MM.1S (cell line): Measurements from ENCODE around the gene NDOR1.

Source experiments
- DNase-seq: peaks from one replicate; pipeline ENCODE4 v3.0.0-alpha.2; 2015
- H2AFZ ChIP-seq: fragments of 300-600 bp; sonication (generic); 2 replicates; pipeline ENCODE4 v1.6.0; 2016; ENCODE audit warnings: antibody characterized with exemption, low read length
- H3F3A ChIP-seq: fragments of 300-600 bp; sonication (generic); 2 replicates; pipeline ENCODE4 v1.6.1; 2016; ENCODE audit warnings: mild to moderate bottlenecking, antibody characterized with exemption, low read length, moderate library complexity, mixed read lengths; ENCODE audit not compliant: insufficient read depth
- H3K27ac ChIP-seq: fragments of 300-600 bp; sonication (generic); 2 replicates; pipeline ENCODE4 v1.5.1; 2016; ENCODE audit warnings: mild to moderate bottlenecking, low read length
- H3K27me3 ChIP-seq: fragments of 300-600 bp; sonication (generic); replicated peaks from 2 replicates; pipeline ENCODE4 v1.6.0; 2016; ENCODE audit warnings: low read length; ENCODE audit not compliant: insufficient read depth
- H3K36me3 ChIP-seq: fragments of 300-600 bp; sonication (generic); replicated peaks from 2 replicates; pipeline ENCODE4 v1.6.1; 2016; ENCODE audit warnings: mild to moderate bottlenecking, low read length, mixed read lengths; ENCODE audit not compliant: insufficient read depth
- H3K4me1 ChIP-seq: fragments of 300-600 bp; sonication (generic); 2 replicates; pipeline ENCODE4 v1.6.1; 2016; ENCODE audit warnings: low read length, mixed read lengths
- H3K4me2 ChIP-seq: fragments of 300-600 bp; sonication (generic); 2 replicates; pipeline ENCODE4 v1.6.0; 2016; ENCODE audit warnings: low read depth, low read length
- H3K4me3 ChIP-seq: fragments of 300-600 bp; sonication (generic); 2 replicates; pipeline ENCODE4 v1.5.1; 2016; ENCODE audit warnings: low read length, mixed read lengths
- H3K79me2 ChIP-seq: fragments of 300-600 bp; sonication (generic); 2 replicates; pipeline ENCODE4 v1.6.1; 2016; ENCODE audit warnings: mixed run types, low read length, mixed read lengths
- H3K9ac ChIP-seq: fragments of 300-600 bp; sonication (generic); 2 replicates; pipeline ENCODE4 v1.6.1; 2016; ENCODE audit warnings: low read length, mixed read lengths
- H3K9me2 ChIP-seq: fragments of 300-600 bp; sonication (generic); replicated peaks from 2 replicates; pipeline ENCODE4 v1.6.1; 2016; ENCODE audit warnings: mild to moderate bottlenecking, low read length, mixed read lengths; ENCODE audit not compliant: insufficient read depth
- H3K9me3 ChIP-seq: fragments of 300-600 bp; sonication (generic); replicated peaks from 2 replicates; pipeline ENCODE4 v1.6.1; 2016; ENCODE audit warnings: mild to moderate bottlenecking, low read length, mixed read lengths; ENCODE audit not compliant: insufficient read depth
- H4K20me1 ChIP-seq: fragments of 300-600 bp; sonication (generic); 2 replicates; pipeline ENCODE4 v1.6.1; 2016; ENCODE audit warnings: mild to moderate bottlenecking, low read length, moderate library complexity, mixed read lengths; ENCODE audit not compliant: insufficient read depth
- CTCF ChIP-seq: fragments of 300-600 bp; sonication (generic); IDR thresholded peaks from 2 replicates; pipeline ENCODE4 v1.5.1; 2016; ENCODE audit warnings: antibody characterized with exemption, low read length, mixed read lengths
- EZH2 ChIP-seq: fragments of 300-600 bp; sonication (generic); optimal IDR thresholded peaks from 2 replicates; pipeline ENCODE3; 2017; ENCODE audit warnings: low read depth, mild to moderate bottlenecking, antibody characterized with exemption, low read length, mixed read lengths
- EZH2phosphoT487 ChIP-seq: fragments of 300-600 bp; sonication (generic); IDR thresholded peaks from 2 replicates; pipeline ENCODE4 v1.6.1; 2018; ENCODE audit warnings: antibody characterized with exemption, low read length

Gene NDOR1

GRCh38 chr9:137218212-137218753 lies 12.8 kb downstream of the NDOR1 start:
- Histone ChIP-seq H3K27me3 (no peaks in the 10 kb centered on the region), H3K9ac (no peak overlapping the region), H3K4me1 (no peaks in the 10 kb centered on the region), H2AFZ (no peak overlapping the region), H3K4me3 (no peak overlapping the region), H3F3A (no peaks in the 10 kb centered on the region; the same call in 1 of the 2 replicates), H4K20me1 (no peaks in the 10 kb centered on the region), H3K4me2 (no peak overlapping the region), H3K79me2 (no peaks in the 10 kb centered on the region), H3K9me3 (no peaks in the 10 kb centered on the region), H3K9me2 (no peaks in the 10 kb centered on the region), H3K27ac (no peak overlapping the region), H3K36me3 (no peaks in the 10 kb centered on the region)
- no peak for DNase-seq
- TF ChIP-seq CTCF: no peak
- TF ChIP-seq EZH2: no peak

GRCh38 chr9:137218754-137219271 lies 13.3 kb downstream of the NDOR1 start:
- DNase-seq: no peak
- Histone ChIP-seq H3K4me1 (no peaks in the 10 kb centered on the region), H4K20me1 (no peaks in the 10 kb centered on the region)

GRCh38 chr9:137219757-137220316 lies 14.3 kb downstream of the NDOR1 start:
- Histone ChIP-seq H3K4me3 (no peak overlapping the region), H3K9me2 (no peaks in the 10 kb centered on the region), H3K9ac (no peak overlapping the region), H3K36me3 (no peaks in the 10 kb centered on the region), H3K27ac (no peak overlapping the region), H3K27me3 (no peaks in the 10 kb centered on the region), H3K9me3 (no peaks in the 10 kb centered on the region), H3F3A (no peaks in the 10 kb centered on the region; the same call in 1 of the 2 replicates), H3K79me2 (no peaks in the 10 kb centered on the region), H3K4me2 (no peak overlapping the region), H3K4me1 (peaks cover 7% of the 10 kb centered on the region; the same call in 1 of the 2 replicates), H2AFZ (no peak overlapping the region), H4K20me1 (no peaks in the 10 kb centered on the region)
- TF ChIP-seq EZH2 (no peak), CTCF (no peak), EZH2phosphoT487 (no peak)
- DNase-seq: no peak

More at GRCh38 chr9:137218754-137219271, 13.3 kb downstream of the NDOR1 start:
- Histone ChIP-seq H3K4me3 (no peak overlapping the region), H3K9me3 (no peaks in the 10 kb centered on the region), H3K9ac (no peak overlapping the region), H3K9me2 (no peaks in the 10 kb centered on the region), H3K4me2 (no peak overlapping the region), H3K79me2 (no peaks in the 10 kb centered on the region), H3F3A (no peaks in the 10 kb centered on the region; the same call in 1 of the 2 replicates), H3K27ac (no peak overlapping the region), H3K27me3 (no peaks in the 10 kb centered on the region), H2AFZ (no peak overlapping the region), H3K36me3 (no peaks in the 10 kb centered on the region)
- TF ChIP-seq EZH2 (no peak), EZH2phosphoT487 (no peak), CTCF (no peak)
